ENCODE results near the gene CNTNAP2. TPM values are rescaled to one million over a fixed set of nuclear protein-coding genes. Genes with fewer than 3 reads are reported as not detected.

CNTNAP2 gene
- total and polyA plus RNA-seq, 2 of the 4 experiments (the other 2 are of a cell fraction) = not detected

- H4K91ac ChIP-seq (ENCODE audit: insufficient read depth, low read depth, low read length) = no peak overlapping the region
- dilution Hi-C loops (cut with HindIII; ENCODE audit: low sequenced_read_pairs, unreplicated experiment) (no loop called here), in situ Hi-C loops (cut with MboI; ENCODE audit: low sequenced_read_pairs) (no loop called here), intact Hi-C loops (cut with micrococcal nuclease) (no loop called here)
- no peak overlapping the region for H4K8ac ChIP-seq (ENCODE audit: low read depth in 2 of 2, low read length in 2 of 2)
- POLR2A ChIA-PET (ENCODE audit: unreplicated experiment) = no interaction called here
- no peak overlapping the region for H2AFZ ChIP-seq (replicated peaks; ENCODE audit: low read length, poor library complexity)
- H3K9me1 ChIP-seq (ENCODE audit: insufficient read depth, low read length) = no peaks in the 10 kb centered on the region
- H4K5ac ChIP-seq (ENCODE audit: low read depth, low read length) = no peak overlapping the region
- H3K4ac ChIP-seq (ENCODE audit: low read depth, low read length) = no peak overlapping the region
- H2BK15ac ChIP-seq (ENCODE audit: low read depth, low read length) = no peak overlapping the region
- no peak overlapping the region for H3K4me2 ChIP-seq (ENCODE audit: low read depth, low read length)
- H2AK9ac ChIP-seq (replicated peaks; ENCODE audit: low read depth, low read length, poor library complexity) = no peak overlapping the region
- CTCF ChIA-PET = no interaction called here
- no peaks in the 10 kb centered on the region for H3K36me3 ChIP-seq (ENCODE audit: control insufficient read depth, insufficient read depth, low read length)
- H2BK20ac ChIP-seq (ENCODE audit: low read depth, low read length) = no peak overlapping the region
- DNase-seq (no peak), ATAC-seq (ENCODE audit: low read depth) (no peak)
- H3K14ac ChIP-seq (replicated peaks; ENCODE audit: low read depth, low read length) = no peak overlapping the region
- H2BK120ac ChIP-seq (ENCODE audit: low read depth, low read length) = no peak overlapping the region
- no peak overlapping the region for H3K4me3 ChIP-seq (ENCODE audit: insufficient read depth, low read depth, low read length)
- no peak overlapping the region for H3K56ac ChIP-seq (ENCODE audit: extremely low read depth, insufficient read depth, low read length)
- no peaks in the 10 kb centered on the region for H3K4me1 ChIP-seq (ENCODE audit: control insufficient read depth, insufficient read depth, low read length)
- no peak overlapping the region for H3K27ac ChIP-seq (ENCODE audit: insufficient read depth, low read length)
- no peaks in the 10 kb centered on the region for H3K79me1 ChIP-seq (ENCODE audit: low read depth in 1 of 2, low read length in 2 of 2)
- no peaks in the 10 kb centered on the region for H4K20me1 ChIP-seq (ENCODE audit: insufficient read depth, low read length)
- peaks cover 2% of the 10 kb centered on the region; the same call in 1 of the 2 replicates for H3K9me3 ChIP-seq (ENCODE audit: control insufficient read depth, insufficient read depth, low read length)
- no peak overlapping the region for H3K18ac ChIP-seq (ENCODE audit: low read depth, low read length)
- no peak overlapping the region for H3K23ac ChIP-seq (ENCODE audit: low read depth, low read length)
- no peak overlapping the region for H2BK5ac ChIP-seq (ENCODE audit: low read depth, low read length, poor library complexity, severe bottlenecking)
- no peaks in the 10 kb centered on the region for H3K27me3 ChIP-seq (ENCODE audit: control insufficient read depth, insufficient read depth, low read length)
- BruUV-seq (replicated peaks) = no TSS peak
- TF ChIP-seq USF2 (IDR thresholded peaks at IDR 0.05; ENCODE audit: low read depth, low read length) (no peak), CEBPB (IDR thresholded peaks at IDR 0.05; ENCODE audit: low read depth, low read length) (no peak), MXI1 (IDR thresholded peaks at IDR 0.05; ENCODE audit: borderline replicate concordance, low read depth, low read length) (no peak), CHD1 (IDR thresholded peaks at IDR 0.05; ENCODE audit: low read depth, low read length) (no peak), BHLHE40 (IDR thresholded peaks at IDR 0.05; ENCODE audit: low read depth, low read length) (no peak), SMC3 (IDR thresholded peaks at IDR 0.05; ENCODE audit: low read depth, low read length) (no peak), RAD21 (IDR thresholded peaks at IDR 0.05; ENCODE audit: low read length) (no peak), ELK1 (IDR thresholded peaks at IDR 0.05; ENCODE audit: borderline replicate concordance, low read depth, low read length) (no peak), RCOR1 (IDR thresholded peaks at IDR 0.05; ENCODE audit: insufficient replicate concordance, low read length) (no peak), MAFK (IDR thresholded peaks at IDR 0.05; ENCODE audit: low read depth, low read length) (no peak), MAZ (IDR thresholded peaks at IDR 0.05; ENCODE audit: borderline replicate concordance, low read depth, low read length) (no peak)
- TF ChIP-seq, protein P1, sequence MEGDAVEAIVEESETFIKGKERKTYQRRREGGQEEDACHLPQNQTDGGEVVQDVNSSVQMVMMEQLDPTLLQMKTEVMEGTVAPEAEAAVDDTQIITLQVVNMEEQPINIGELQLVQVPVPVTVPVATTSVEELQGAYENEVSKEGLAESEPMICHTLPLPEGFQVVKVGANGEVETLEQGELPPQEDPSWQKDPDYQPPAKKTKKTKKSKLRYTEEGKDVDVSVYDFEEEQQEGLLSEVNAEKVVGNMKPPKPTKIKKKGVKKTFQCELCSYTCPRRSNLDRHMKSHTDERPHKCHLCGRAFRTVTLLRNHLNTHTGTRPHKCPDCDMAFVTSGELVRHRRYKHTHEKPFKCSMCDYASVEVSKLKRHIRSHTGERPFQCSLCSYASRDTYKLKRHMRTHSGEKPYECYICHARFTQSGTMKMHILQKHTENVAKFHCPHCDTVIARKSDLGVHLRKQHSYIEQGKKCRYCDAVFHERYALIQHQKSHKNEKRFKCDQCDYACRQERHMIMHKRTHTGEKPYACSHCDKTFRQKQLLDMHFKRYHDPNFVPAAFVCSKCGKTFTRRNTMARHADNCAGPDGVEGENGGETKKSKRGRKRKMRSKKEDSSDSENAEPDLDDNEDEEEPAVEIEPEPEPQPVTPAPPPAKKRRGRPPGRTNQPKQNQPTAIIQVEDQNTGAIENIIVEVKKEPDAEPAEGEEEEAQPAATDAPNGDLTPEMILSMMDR (conservative IDR thresholded peaks at IDR 0.05; ENCODE audit: low read depth, low read length) = no peak
- no peak overlapping the region for H3K9ac ChIP-seq (ENCODE audit: low read depth, low read length)
- no peak overlapping the region for H2AK5ac ChIP-seq (ENCODE audit: low read depth, low read length)
These were observed 544.8 kb downstream of the CNTNAP2 start for GRCh38 chr7:146661435-146661834.
